Osteoblast (primary cell): ENCODE data around the gene PDZRN3. TPM values are rescaled to one million over a fixed set of nuclear protein-coding genes. Genes with fewer than 3 reads are reported as not detected.

Experiments
- DNase-seq: peaks from one replicate; pipeline ENCODE4 v3.0.0; 2011; ENCODE audit warnings: low spot score, mixed read lengths; ENCODE audit not compliant: insufficient read length; ENCODE audit errors: missing footprints
- H2AFZ ChIP-seq: 2 replicates; pipeline ENCODE4 v1.6.0; 2011; ENCODE audit warnings: mild to moderate bottlenecking, low read length
- H3K27ac ChIP-seq: 2 replicates; pipeline ENCODE4 v1.5.1; 2011; ENCODE audit warnings: mild to moderate bottlenecking, low read depth, low read length, moderate library complexity
- H3K27me3 ChIP-seq: 2 replicates; pipeline ENCODE4 v1.6.0; 2012; ENCODE audit warnings: mild to moderate bottlenecking, control low read depth, inconsistent platforms, low read length, moderate library complexity; ENCODE audit not compliant: insufficient read depth
- H3K36me3 ChIP-seq: 2 replicates; pipeline ENCODE4 v1.5.1; 2011; ENCODE audit warnings: mild to moderate bottlenecking, low read length, control low read depth, moderate library complexity; ENCODE audit not compliant: insufficient read depth
- H3K4me1 ChIP-seq: 2 replicates; pipeline ENCODE4 v1.5.1; 2011; ENCODE audit warnings: mild to moderate bottlenecking, low read length, control low read depth, moderate library complexity; ENCODE audit not compliant: insufficient read depth
- H3K4me2 ChIP-seq: 2 replicates; pipeline ENCODE4 v1.6.0; 2011; ENCODE audit warnings: mild to moderate bottlenecking, low read length; ENCODE audit not compliant: insufficient read depth
- H3K4me3 ChIP-seq: fragments of 200-600 bp; sonication (generic); 3 replicates; pipeline ENCODE4 v1.5.1; 2012; ENCODE audit warnings: mild to moderate bottlenecking, low read length, inconsistent platforms; ENCODE audit not compliant: insufficient read depth
- H3K79me2 ChIP-seq: 2 replicates; pipeline ENCODE4 v1.6.0; 2012; ENCODE audit warnings: mild to moderate bottlenecking, low read length, control low read depth, inconsistent platforms; ENCODE audit not compliant: insufficient read depth
- H3K9me3 ChIP-seq: 2 replicates; pipeline ENCODE4 v1.5.1; 2011; ENCODE audit warnings: low read depth, low read length, control low read depth
- H4K20me1 ChIP-seq: 2 replicates; pipeline ENCODE4 v1.6.0; 2012; ENCODE audit warnings: mild to moderate bottlenecking, low read length, control low read depth; ENCODE audit not compliant: insufficient read depth
- total RNA-seq: library from RNA; depleted of rRNA; stranded (reverse); fragments of >200 nt; gene quantifications from 2 replicates; pipeline ENCODE4 v1.2.3, GENCODE V29; 2012
- TF ChIP-seq, protein P1 (sequence below): IDR thresholded peaks from 2 replicates; pipeline ENCODE4 v1.5.1; 2011; ENCODE audit warnings: mild to moderate bottlenecking, low read depth, low read length, moderate library complexity; ENCODE audit errors: extremely low read depth

The PDZRN3 gene
- total RNA-seq, 1 donor = 26.4 TPM

DNA sequence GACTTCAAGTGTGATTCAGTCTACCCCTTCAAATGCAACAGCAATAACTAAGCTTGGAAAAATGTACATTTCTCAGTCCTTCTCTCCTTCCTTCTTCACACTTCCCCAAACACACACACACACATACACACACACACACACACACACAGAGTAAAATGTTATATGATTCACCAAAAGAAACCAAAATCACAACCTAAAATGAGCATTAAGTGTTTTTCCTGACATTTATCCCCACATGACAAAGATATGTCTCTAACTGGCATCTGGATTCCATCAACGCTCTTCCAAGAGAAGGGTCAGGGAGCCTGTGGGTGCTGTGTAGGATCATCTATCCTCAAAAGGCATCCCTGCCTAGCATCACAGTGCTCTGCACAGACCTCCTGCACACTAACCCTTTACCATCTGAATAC lies 21.0 kb downstream of the PDZRN3 start:
- Histone ChIP-seq H4K20me1 (no peaks in the 10 kb centered on the region), H3K4me1 (peaks cover 57% of the 10 kb centered on the region), H3K4me2 (peak overlapping the region; percentile 47), H3K9me3 (no peaks in the 10 kb centered on the region), H3K27ac (peak overlapping the region; percentile 62), H2AFZ (no peak overlapping the region), H3K4me3 (no peak overlapping the region), H3K79me2 (peaks cover 25% of the 10 kb centered on the region), H3K27me3 (no peaks in the 10 kb centered on the region), H3K36me3 (peaks cover 18% of the 10 kb centered on the region)
- peak; percentile 54 for DNase-seq
- TF ChIP-seq, protein P1, sequence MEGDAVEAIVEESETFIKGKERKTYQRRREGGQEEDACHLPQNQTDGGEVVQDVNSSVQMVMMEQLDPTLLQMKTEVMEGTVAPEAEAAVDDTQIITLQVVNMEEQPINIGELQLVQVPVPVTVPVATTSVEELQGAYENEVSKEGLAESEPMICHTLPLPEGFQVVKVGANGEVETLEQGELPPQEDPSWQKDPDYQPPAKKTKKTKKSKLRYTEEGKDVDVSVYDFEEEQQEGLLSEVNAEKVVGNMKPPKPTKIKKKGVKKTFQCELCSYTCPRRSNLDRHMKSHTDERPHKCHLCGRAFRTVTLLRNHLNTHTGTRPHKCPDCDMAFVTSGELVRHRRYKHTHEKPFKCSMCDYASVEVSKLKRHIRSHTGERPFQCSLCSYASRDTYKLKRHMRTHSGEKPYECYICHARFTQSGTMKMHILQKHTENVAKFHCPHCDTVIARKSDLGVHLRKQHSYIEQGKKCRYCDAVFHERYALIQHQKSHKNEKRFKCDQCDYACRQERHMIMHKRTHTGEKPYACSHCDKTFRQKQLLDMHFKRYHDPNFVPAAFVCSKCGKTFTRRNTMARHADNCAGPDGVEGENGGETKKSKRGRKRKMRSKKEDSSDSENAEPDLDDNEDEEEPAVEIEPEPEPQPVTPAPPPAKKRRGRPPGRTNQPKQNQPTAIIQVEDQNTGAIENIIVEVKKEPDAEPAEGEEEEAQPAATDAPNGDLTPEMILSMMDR = no peak

- peak overlapping the region; percentile 70 for H3K27ac ChIP-seq
Measured at GRCh38 chr3:73602170-73602569, 22.6 kb downstream of the PDZRN3 start.

DNA sequence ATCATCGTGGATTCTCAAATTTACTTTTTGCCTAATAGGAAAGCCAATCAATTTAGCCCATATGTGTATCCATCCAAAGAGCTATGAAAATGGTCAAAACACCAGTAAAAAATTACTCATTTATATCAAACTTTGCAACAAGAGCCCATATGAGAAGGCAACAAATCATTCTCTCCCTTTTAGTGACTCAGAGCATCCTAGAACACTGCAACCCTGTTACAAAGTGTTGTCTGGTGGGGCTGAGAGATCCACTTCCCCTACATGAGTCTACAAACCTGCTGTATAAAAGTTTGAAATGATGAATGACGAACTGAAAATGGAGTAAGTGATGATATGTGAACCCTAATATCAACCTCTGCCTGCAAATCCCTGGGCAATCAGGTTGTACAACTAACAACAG lies 23.3 kb downstream of the PDZRN3 start:
- DNase-seq = no peak
- peaks cover 14% of the 10 kb centered on the region for H3K36me3 ChIP-seq
- H3K27ac ChIP-seq = peak overlapping the region; percentile 70
- H3K4me1 ChIP-seq = peaks cover 57% of the 10 kb centered on the region
- H2AFZ ChIP-seq = no peak overlapping the region
- H3K79me2 ChIP-seq = peaks cover 18% of the 10 kb centered on the region
- H3K4me3 ChIP-seq = no peak overlapping the region
- H3K4me2 ChIP-seq = peak overlapping the region; percentile 60
- H4K20me1 ChIP-seq = no peaks in the 10 kb centered on the region
- TF ChIP-seq, protein P1 = no peak
- H3K27me3 ChIP-seq = no peaks in the 10 kb centered on the region
- H3K9me3 ChIP-seq = no peaks in the 10 kb centered on the region

More at GRCh38 chr3:73602170-73602569, 22.6 kb downstream of the PDZRN3 start:
- Histone ChIP-seq H3K4me2 (peak overlapping the region; percentile 4), H3K36me3 (peaks cover 15% of the 10 kb centered on the region), H3K4me1 (peaks cover 57% of the 10 kb centered on the region), H3K79me2 (peaks cover 19% of the 10 kb centered on the region), H4K20me1 (no peaks in the 10 kb centered on the region), H3K4me3 (no peak overlapping the region), H2AFZ (no peak overlapping the region), H3K27me3 (no peaks in the 10 kb centered on the region), H3K9me3 (no peaks in the 10 kb centered on the region)
- TF ChIP-seq, protein P1 = no peak
- no peak for DNase-seq

- H3K79me2 ChIP-seq = peaks cover 18% of the 10 kb centered on the region
- H4K20me1 ChIP-seq = no peaks in the 10 kb centered on the region
- no peak overlapping the region for H3K4me3 ChIP-seq
- H3K27me3 ChIP-seq = no peaks in the 10 kb centered on the region
- no peak overlapping the region for H2AFZ ChIP-seq
- H3K27ac ChIP-seq = peak overlapping the region; percentile 70
- H3K4me2 ChIP-seq = peak overlapping the region; percentile 60
- H3K36me3 ChIP-seq = peaks cover 11% of the 10 kb centered on the region
- TF ChIP-seq, protein P1 = no peak
- no peak for DNase-seq
- H3K9me3 ChIP-seq = no peaks in the 10 kb centered on the region
- peaks cover 57% of the 10 kb centered on the region for H3K4me1 ChIP-seq
Measured at GRCh38 chr3:73601011-73601410, 23.7 kb downstream of the PDZRN3 start.
